SIG-M5 (cell line): ENCODE results near the gene STIM1.
"Not testable (repeated sequence)": the region's sequence is repeated elsewhere in the genome, so short reads cannot be mapped to it uniquely, and the experiment has no call there.

Experiments used
- DNase-seq: peaks from one replicate; lab custom pipeline; 2025; lab: John Stamatoyannopoulos, UW

STIM1 gene

DNA sequence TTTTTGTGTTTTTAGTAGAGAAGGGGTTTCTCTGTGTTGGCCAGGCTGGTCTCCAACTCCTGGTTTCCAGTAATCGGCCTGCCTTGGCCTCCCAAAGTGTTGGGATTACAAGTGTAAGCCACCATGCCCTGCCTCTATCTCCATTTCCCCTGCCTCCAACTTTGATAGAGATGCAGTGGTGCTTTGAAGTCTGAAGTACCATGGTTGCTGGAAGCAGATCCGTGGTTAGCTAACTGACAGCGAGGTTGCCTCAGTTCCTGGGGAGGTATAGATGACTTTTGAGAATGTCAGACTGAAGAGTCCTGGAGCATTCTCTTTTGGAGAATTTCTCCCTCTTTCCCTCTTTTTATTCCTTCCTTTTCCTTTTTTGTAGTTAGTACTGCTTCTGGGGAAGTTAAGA is 127.6 kb downstream of the STIM1 start:
- DNase-seq = no peak

DNA sequence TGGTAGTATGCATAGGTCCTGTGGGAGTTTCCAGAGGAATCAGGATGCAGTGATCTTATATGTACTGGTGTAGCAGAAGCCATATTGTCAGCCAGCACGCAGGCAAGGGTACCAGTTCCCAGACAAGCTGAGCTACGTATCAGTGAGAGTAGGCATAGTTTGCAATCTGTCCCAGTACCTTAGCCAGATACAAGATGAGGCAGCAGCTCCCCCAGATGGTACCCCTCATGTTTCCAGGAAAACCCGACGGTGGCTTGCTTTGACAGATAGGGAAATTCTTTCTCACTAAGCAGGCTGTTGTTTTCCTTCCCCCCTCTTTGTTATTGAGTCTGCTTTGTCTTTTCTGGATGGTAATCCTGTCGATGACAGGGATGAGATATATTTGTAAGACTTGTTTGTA is 129.4 kb downstream of the STIM1 start:
- DNase-seq = no peak

DNA sequence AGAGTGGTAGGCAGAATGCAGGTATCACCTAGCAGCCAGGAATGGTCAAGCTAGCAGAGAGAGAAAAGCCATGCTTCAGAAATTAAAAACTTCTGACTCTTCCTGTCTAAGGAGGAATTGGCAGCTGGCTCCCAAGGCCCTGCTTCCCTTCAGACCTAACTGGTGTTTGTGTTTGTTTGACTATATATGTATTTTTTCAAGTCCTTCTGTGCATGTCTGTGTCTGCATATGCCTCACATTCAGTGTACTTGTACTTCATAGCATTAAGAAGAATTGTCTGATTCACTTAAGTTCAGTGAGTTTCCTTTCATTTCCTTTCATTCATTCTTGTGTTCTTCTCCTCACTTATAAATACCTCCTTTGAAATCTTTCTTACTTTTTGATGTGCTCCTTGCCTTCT is 130.2 kb downstream of the STIM1 start:
- no peak for DNase-seq

DNA sequence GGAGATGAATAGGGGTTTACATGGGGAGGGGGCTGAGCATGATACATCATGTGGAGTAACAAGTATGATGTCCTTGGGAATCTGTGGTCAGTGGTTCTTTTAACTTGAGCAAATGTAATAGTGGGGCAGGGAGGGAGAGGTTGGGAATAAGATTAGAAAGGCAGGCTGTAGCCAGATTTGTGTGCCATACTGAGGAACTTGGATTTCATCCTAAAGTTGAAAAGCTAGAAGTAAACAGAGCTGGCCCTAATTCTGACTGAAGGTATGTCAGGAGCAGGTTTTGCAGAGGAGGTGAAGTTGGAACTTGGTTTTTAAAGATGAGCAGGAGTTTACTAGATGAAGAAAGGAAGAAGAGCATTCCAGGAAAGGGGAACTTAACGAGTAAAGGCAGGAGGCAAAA is 130.8 kb downstream of the STIM1 start:
- no peak for DNase-seq

DNA sequence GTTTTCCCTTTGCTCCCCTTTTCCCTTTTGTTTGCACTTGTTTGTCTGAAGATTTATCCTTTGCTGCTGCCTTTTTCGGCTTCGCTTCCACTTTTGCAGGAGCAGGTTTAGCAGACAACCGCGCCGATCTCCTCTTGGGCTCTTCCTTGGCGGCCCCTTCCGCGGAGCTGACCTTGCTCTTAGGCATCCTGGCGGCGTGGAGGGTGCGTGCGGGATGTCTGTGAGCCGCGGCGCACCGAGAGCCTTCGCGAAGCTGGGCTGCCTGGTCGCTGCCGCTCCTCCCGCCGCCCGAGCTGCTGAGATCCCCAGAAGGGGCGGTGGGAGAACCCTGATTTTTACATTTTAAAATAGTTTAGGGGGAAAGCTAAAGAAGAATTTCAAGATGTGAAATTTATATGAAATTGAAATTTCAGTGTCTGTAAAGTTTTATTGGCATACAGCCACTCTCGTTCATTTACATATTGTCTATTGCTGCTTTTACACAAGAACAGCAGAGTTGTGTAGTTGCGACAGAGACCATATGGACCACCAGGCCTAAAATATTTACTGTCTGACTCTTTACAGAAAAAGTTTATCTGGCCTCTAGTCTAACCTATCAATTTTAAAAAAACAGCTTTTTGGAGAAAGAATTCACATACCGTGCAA is 133.9 kb downstream of the STIM1 start:
- no peak for DNase-seq

DNA sequence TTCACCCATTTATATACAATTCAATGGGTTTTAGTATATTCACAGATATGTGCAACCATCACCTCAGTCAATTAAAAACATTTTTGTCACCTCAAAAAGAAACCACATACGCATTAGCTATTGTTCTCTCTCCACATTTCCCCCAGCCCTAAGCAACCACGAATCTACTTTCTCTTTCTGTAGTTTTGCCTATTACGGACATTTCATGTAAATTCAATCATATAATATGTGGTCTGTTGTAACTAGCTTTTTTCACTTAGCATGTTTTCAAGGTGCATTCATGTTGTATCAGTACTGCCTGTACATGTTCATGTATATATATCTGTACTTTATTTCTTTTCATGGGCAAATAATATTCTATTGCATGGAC is 134.4 kb downstream of the STIM1 start:
- DNase-seq = no peak

DNA sequence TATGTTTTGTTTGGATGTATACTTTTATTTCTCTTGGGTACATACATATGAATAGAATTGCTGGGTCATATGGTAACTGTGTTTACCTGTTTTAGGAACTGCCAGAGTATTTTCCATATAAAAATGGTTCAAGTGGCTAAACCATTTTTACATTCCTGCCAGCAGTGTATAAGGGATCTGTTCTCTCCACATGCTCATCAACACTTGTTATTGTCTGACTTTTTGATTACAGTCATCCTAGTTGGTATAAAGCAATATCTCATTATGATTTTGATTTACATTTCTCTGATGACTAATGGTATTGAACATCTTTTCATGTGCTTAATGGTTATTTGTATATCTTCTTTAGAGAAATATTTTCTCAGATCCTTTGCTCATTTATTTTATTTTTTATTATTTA is 134.9 kb downstream of the STIM1 start:
- no peak for DNase-seq

DNA sequence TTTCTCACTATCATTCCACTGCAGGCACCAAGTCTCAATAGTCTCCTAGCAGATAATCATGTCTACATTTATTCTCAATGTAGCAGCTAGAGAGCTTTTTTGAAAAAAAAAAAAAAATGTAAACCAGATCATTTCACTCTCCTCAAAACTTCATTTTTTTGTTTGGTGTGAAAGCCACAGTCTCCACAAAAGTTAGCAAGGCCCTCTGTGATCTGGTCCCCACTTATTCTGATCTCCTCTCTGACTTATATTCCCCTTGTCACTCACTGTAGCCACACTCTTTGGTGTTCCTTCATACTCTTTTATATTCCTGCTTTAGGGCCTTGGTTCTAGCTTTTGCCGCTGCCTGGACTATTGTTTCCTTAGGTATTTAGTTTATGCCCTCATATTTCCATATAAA is 137.5 kb downstream of the STIM1 start:
- no peak for DNase-seq

DNA sequence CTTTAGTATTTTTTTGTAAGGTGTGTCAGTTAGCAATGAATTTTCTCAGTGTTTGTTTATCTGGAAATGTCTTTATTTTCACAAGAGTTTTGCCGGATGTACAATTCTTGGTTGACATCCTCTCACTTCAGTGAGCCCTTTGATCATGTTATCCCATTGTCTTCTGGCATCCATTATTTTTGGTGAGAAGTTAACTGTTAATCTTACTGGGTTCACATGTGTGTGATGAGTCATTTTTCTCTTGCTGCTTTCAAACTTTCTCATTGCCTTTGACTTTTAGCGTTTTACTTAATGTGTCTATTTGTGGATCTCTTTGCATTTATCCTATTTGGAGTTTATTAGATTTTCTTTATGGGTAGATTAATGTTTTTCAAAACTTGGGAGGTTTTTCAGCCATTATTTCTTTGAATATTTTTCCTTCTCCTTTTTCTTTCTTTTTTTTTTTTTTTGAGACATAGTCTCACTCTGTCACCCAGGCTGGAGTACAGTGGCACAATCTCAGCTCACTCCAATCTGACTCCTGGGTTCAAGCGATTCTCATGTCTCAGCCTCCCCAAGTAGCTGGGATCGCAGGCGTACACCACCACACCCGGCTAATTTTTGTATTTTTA is 138.7 kb downstream of the STIM1 start:
- no peak for DNase-seq

DNA sequence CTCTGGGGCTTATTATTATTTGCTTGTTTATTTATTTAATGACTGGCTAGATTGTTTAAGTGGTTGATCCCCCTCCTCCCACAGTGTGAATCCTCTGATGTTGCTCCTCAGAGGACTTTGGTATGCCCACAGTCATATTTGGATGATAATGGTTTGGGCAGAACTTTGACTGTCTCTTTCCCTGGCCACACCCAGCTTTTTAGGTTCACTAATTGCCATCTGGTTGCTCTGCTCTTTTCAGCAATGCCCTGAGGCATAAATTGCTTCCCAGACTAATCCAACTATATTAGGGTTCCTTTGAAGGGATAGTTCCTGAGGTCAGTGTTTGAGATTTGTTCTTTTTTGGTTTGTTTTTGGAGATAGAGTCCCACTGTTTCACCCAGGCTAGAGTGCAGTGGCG is 139.8 kb downstream of the STIM1 start:
- DNase-seq = no peak

DNA sequence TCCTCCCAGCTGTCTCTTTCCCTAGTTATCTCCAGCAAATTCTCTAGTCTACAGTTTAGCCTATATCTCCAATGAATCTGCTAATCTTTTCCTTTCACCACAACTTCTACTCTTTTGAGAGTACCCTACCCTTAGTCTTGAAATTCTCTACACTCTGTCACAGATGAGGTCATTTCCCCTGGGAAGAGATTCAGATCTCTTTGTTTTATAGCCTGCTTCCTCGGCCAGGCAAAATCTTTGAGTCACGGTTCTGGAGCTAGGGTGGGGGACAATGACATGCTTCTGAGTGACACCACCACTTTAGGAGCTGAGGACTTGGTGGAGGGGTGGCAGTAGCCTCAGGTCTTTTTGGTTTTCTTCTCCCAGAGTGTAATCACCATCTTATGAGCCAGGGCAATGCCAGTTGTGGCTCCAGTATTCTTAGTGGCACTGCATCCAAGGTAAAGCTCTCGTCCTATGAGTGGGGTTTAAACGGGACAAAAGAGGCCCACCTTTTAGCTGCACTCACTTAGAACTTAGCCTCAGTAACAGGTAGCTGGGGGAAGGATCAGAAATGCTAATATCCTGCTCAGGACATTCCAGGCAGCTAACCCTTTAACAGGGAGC is 140.6 kb downstream of the STIM1 start:
- DNase-seq = no peak

DNA sequence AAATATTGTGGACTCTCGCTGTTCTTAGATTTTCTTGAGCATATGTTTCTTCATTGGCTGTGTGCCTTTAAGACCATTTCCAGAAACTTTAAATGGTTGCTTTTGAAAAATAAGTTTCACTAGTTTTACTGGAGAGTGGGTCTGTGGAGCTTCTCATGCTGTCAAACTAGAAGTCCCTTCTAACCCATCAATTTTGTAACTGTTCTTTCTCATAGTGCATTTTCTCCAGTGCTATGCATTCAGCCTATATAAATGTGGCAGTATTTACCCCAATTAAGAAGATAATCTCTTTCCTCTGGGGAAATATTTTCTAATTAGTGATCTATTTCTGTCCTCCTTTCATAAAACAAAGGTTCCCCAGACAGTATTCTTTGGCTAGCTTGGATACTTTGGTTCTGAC is 141.2 kb downstream of the STIM1 start:
- no peak for DNase-seq

DNA sequence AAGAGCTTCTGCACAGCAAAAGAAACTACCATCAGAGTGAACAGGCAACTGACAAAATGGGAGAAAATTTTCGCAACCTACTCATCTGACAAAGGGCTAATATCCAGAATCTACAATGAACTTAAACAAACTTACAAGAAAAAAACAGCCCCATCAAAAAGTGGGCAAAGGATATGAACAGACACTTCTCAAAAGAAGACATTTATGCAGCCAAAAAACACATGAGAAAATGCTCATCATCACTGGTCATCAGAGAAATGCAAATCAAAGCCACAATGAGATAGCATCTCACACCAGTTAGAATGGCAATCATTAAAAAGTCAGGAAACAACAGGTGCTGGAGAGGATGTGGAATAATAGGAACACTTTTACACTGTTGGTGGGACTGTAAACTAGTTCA is 149.3 kb downstream of the STIM1 start:
- DNase-seq = not testable (repeated sequence)

DNA sequence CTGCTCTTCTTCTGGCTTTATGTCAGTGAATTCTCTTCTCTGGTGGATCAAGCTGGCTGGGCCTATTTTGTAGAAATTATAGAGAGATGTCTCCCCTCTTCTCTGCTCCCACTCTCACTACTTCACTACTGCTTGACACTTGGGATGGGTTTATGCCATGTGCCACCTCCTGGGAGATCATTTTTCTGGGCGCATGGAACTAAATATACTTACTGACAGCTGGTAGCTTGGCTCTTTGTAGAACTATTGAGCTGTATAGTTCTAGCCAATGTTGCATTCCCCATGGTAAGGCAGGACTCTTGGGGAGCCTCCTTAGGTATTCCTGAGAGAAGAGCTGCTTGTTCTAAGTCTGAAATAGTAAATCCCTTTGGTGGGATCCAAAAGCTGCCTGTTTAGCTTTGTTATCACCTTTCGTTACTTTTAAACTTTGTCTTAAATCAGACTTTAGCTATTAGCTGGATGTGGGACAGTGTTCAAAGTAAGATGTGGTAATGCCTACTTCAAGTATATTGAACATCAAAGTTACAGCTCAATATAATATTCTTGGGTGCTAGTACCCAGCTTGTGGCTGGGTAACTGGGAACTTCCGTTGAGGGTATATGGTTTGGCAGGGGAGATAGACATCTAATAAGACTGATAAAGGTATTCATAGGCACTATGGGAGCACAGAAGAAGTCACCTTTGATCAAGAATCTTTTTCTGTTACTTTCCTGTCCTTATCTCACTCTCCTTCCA is 151.6 kb downstream of the STIM1 start:
- no peak for DNase-seq

DNA sequence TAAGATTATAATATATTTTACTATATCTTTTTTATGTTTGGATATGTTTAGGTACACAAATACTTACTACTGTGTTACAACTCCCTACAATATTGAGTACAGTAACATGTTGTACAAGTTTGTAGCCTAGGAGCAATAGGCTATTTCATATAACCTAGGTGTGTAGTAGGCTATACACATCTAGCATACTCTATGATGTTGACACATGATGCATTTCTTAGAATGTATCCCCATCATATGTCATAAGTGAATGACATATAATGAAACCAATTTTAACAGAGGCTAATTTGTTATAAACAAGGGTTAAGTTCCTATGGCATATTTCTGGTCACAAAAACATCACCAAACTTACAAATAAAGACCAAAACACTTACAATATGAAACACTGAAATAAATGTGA is 152.7 kb downstream of the STIM1 start:
- no peak for DNase-seq

DNA sequence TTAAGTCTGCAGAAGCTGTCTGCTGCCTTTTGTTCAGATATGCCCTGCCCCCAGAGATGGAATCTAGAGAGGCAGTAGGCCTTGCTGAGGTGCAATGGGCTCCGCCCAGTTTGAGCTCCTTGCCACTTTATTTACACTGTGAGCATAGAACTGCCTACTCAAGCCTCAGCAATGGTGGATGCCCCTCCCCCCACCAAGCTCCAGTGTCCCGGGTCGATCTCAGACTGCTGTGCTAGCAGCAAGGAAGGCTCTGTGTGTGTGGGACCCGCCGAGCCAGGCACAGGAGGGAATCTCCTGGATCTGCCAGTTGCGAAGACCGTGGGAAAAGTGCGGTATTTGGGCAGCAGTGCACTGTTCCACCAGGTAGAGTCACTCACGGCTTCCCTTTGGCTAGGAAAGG is 161.1 kb downstream of the STIM1 start:
- not testable (repeated sequence) for DNase-seq

DNA sequence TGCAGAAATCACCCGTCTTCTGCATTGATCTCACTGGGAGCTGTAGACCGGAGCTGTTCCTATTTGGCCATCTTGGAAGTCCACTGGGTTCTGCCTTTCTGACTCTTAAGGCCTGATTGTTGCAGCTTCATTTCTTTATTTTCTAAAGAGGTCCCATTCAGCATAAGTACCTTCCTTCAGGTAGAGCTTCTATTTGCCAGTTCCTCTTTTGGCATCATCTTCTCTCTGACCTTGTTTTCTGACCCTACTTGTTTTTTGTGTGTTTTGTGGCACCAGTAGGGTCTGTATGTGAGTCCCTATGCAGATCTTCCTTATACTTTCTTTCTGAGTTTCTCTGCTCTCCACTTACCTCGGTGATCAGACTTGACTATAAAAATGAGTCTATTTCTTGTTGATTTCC is 161.7 kb downstream of the STIM1 start:
- no peak for DNase-seq

DNA sequence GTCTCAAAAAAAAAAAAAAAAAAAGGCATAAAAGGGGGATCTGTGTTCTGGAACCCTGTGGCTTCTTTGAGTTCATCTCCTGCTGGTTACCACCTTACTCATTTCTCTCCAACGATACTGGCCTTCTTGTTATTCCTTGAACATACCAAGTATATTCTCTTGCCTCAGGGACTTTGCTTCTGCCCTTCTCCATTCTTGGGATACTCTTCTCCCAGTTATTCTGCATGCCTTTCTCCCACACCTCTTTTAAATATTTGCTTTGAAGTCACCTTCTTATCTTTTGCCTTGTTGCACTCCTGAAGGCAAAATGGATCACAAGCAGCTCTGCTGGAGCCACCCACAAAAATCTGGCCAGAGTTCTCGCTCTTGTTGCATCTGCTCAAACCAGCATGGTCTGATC is 163.2 kb downstream of the STIM1 start:
- no peak for DNase-seq

DNA sequence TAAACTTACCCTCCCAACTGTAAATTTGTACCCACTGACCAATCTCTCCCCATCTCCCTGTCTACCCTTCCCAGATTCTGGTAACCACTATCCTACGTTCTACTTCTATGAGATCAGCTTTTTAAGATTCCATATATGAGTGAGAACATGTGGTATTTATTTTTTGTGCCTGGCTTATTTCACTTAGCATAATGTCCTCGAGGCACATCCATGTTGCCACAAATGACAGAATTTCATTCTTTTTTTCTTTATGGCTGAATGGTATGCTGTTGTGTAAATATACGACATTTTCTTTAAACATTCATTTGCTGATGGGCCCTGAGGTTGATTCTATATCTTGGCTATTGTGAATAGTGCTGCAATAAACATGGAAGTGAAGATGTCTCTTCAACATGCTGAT is 164.4 kb downstream of the STIM1 start:
- DNase-seq = no peak

DNA sequence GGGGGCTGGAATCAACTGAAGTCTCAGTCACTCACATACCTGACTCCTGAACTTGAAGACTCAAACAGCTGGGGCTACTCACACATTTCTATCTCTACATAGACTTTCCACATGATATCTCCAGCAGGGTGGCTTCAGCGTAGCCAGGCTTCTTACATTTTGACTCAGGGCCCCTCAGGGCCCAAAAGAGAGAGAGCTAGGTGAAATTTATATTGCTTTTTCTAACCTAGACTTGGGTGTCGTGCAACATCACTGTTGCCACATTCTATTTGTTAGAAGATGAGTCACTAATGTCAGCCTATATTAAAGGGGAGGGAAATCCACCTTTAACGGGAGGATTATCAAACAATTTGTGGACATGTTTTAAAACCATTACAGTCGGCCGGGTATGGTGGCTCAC is 167.2 kb downstream of the STIM1 start:
- DNase-seq = no peak

DNA sequence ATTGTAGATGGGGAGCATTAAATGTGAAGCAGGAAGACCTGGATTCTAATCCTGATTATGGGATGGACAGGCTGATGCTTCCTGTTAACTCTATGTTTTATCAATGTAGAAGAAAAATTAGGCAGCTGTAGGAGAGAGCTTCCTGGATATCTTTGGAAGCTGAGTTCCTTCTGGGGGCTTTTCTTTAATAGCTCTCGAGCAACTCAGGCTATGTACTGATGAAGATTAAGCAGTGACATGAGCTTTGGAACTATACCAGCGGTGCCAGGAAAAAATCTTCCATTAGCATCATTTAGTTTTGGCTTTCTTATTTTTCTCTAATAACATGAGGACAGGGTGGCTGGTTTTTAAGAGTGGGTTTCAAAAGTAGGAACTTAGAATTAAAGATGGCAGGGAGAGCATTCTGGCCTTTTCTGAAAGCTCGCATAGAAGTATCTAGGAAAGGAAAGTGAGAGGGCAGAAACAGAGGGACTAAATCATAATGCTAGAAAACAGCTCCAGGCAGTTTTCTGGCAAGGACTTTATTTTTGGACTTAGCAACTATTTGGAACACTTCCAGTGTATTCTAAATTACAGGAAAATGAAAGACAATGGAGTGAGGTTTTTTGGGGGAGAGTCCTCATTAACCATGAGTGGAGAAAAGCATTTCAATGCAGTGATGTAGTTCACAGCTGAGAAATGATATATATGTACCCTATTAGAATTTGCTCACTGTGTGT is 169.9 kb downstream of the STIM1 start:
- DNase-seq = no peak

DNA sequence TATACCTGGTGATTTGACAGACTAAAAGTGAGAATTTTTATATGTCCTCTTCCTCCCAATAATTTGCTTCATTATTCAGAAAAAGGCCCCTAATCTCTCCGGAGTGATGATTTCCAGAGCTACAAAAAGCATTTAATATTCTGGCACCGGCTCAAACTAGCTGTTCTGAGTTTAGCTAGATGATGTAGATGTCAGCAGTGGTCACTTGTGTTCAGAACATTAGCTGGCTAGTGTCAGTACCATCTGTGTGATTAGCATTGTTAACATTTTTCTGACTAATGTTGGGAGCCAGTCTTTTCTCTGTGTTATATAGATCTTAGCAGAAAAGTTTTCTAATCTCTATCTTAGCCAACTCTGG is 170.5 kb downstream of the STIM1 start:
- DNase-seq = no peak

DNA sequence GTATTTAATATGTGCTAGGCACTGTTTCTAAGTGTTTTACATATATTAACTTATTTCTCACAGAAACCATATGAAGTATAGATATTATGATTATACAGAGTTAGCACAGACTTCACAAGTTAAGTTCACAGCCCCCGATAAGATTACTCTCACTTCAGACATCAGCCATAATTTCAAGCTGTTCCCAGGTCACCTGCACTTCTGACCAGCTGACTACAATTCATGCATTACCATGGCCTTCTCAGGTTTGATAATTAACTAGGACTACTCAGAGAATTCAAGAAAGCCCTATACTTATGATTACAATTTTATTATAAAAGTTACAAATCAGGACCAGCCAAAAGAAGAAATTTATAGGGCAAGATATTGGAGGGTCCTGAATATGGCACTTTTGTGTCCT is 170.9 kb downstream of the STIM1 start:
- DNase-seq = no peak
